Type B pancreatic cell (in vitro differentiated cells): ENCODE data around the gene CXCL14. TPM values are rescaled to one million over a fixed set of nuclear protein-coding genes. Genes with fewer than 3 reads are reported as not detected.

Source experiments
- DNase-seq: peaks from one replicate; pipeline ENCODE4 v3.0.0; 2021; ENCODE audit warnings: mixed read lengths; ENCODE audit not compliant: unreplicated experiment; ENCODE audit errors: extremely low spot score
- H3K27ac Mint-ChIP-seq: 2 replicates; pipeline ENCODE4 v1.8.0; 2021; ENCODE audit warnings: mild to moderate bottlenecking, mixed read lengths
- H3K27me3 Mint-ChIP-seq: 2 replicates; pipeline ENCODE4 v1.8.0; 2021; ENCODE audit warnings: mixed read lengths
- H3K36me3 Mint-ChIP-seq: 2 replicates; pipeline ENCODE4 v1.8.0; 2021; ENCODE audit warnings: mixed read lengths
- H3K4me1 Mint-ChIP-seq: one replicate; pipeline ENCODE4 v1.8.0; 2021; ENCODE audit warnings: mixed read lengths; ENCODE audit not compliant: unreplicated experiment
- H3K4me3 Mint-ChIP-seq: 2 replicates; pipeline ENCODE4 v1.8.0; 2021; ENCODE audit warnings: mild to moderate bottlenecking, mixed read lengths
- H3K9me3 Mint-ChIP-seq: 2 replicates; pipeline ENCODE4 v1.8.0; 2021; ENCODE audit warnings: mixed read lengths
- long read RNA-seq: library from polyadenylated mRNA; unstranded; transcript quantifications from one replicate; pipeline ENCODE4 v2.0.0, GENCODE V29; 2020
- total RNA-seq: library from RNA; stranded (reverse); gene quantifications from 2 replicates; pipeline ENCODE4 v1.2.1, GENCODE V29; 2021; ENCODE audit warnings: low replicate concordance
- TF ChIP-seq, protein P1 (sequence below): fragments of 200-600 bp; sonication (generic); conservative IDR thresholded peaks from 2 replicates; pipeline ENCODE4 v1.5.0; 2021; ENCODE audit warnings: antibody characterized with exemption, mild to moderate bottlenecking

Gene CXCL14, protein sequence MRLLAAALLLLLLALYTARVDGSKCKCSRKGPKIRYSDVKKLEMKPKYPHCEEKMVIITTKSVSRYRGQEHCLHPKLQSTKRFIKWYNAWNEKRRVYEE
- total RNA-seq, result 70.3 and 125 TPM in 2 replicates
- long read RNA-seq, transcript CXCL14-202 (4 exons, 1,760 nt), result major isoform, 127 of 135 reads
- long read RNA-seq, partial matches to known transcripts, result 3 of 135 reads
- long read RNA-seq, other reads (novel, unspliced or antisense), result 5 of 135 reads

GRCh38 chr5:135578685-135579341, at the start of gene CXCL14:
Gene CXCL14 (minus strand): TSS chr5:135578991. CDS start chr5:135578778, 213 bp downstream.
- peaks cover 26% of the 10 kb centered on the region for H3K4me1 Mint-ChIP-seq
- DNase-seq, result no peak
- peak within 1 kb of the TSS; percentile 25 for H3K27ac Mint-ChIP-seq
- H3K36me3 Mint-ChIP-seq, result no peaks in the 10 kb centered on the region
- H3K9me3 Mint-ChIP-seq, result no peaks in the 10 kb centered on the region
- TF ChIP-seq, protein P1, sequence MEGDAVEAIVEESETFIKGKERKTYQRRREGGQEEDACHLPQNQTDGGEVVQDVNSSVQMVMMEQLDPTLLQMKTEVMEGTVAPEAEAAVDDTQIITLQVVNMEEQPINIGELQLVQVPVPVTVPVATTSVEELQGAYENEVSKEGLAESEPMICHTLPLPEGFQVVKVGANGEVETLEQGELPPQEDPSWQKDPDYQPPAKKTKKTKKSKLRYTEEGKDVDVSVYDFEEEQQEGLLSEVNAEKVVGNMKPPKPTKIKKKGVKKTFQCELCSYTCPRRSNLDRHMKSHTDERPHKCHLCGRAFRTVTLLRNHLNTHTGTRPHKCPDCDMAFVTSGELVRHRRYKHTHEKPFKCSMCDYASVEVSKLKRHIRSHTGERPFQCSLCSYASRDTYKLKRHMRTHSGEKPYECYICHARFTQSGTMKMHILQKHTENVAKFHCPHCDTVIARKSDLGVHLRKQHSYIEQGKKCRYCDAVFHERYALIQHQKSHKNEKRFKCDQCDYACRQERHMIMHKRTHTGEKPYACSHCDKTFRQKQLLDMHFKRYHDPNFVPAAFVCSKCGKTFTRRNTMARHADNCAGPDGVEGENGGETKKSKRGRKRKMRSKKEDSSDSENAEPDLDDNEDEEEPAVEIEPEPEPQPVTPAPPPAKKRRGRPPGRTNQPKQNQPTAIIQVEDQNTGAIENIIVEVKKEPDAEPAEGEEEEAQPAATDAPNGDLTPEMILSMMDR, result no peak
- peaks cover 89% of the 10 kb centered on the region for H3K27me3 Mint-ChIP-seq
- peak within 1 kb of the TSS; percentile 93 for H3K4me3 Mint-ChIP-seq

GRCh38 chr5:135626636-135627035, 47.8 kb upstream of the CXCL14 start:
- DNase-seq, result no peak
- no peaks in the 10 kb centered on the region for H3K4me1 Mint-ChIP-seq
- no peaks in the 10 kb centered on the region for H3K36me3 Mint-ChIP-seq
- no peak overlapping the region for H3K27ac Mint-ChIP-seq
- no peak overlapping the region for H3K4me3 Mint-ChIP-seq
- TF ChIP-seq, protein P1, result no peak
- H3K9me3 Mint-ChIP-seq, result no peaks in the 10 kb centered on the region
- H3K27me3 Mint-ChIP-seq, result peaks cover 46% of the 10 kb centered on the region

GRCh38 chr5:135625961-135626360, 47.2 kb upstream of the CXCL14 start:
- Mint-ChIP-seq H3K4me1 (no peaks in the 10 kb centered on the region), H3K36me3 (no peaks in the 10 kb centered on the region), H3K27ac (no peak overlapping the region), H3K9me3 (no peaks in the 10 kb centered on the region), H3K27me3 (peaks cover 42% of the 10 kb centered on the region), H3K4me3 (no peak overlapping the region)
- no peak for DNase-seq
- TF ChIP-seq, protein P1, result no peak

- DNase-seq, result no peak
- Mint-ChIP-seq H3K4me3 (no peak overlapping the region), H3K27me3 (peaks cover 40% of the 10 kb centered on the region), H3K4me1 (no peaks in the 10 kb centered on the region), H3K9me3 (no peaks in the 10 kb centered on the region), H3K27ac (no peak overlapping the region), H3K36me3 (no peaks in the 10 kb centered on the region)
- TF ChIP-seq, protein P1, result no peak
Observed at GRCh38 chr5:135625486-135625885, 46.7 kb upstream of the CXCL14 start.

DNA sequence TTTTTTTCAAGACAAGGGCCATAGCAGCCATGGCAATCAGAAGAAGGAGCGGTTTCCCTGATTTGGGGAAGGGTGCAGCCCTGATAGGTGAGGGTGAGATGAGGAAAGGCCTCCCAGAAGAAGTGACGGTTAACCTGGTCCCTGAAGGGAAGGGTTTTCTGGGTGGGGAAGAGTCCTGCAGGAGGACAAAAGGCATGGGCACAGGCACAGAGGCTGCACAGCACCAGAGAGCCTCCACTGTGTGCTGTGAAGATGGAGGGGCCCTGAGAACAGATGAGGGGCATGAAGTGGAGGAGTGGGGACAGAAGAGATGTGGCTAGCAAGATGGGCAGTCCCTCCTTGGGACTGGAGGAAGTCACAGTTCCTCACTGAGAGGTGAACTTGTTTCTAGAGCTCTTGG, 46.3 kb upstream of the CXCL14 start:
- H3K4me3 Mint-ChIP-seq, result no peak overlapping the region
- H3K27ac Mint-ChIP-seq, result no peak overlapping the region
- H3K36me3 Mint-ChIP-seq, result no peaks in the 10 kb centered on the region
- TF ChIP-seq, protein P1, result no peak
- no peaks in the 10 kb centered on the region for H3K9me3 Mint-ChIP-seq
- H3K27me3 Mint-ChIP-seq, result peaks cover 40% of the 10 kb centered on the region
- DNase-seq, result no peak
- H3K4me1 Mint-ChIP-seq, result no peaks in the 10 kb centered on the region
